Lung (tissue), 12 donors: ENCODE results near the gene TAX1BP3. TPM values are rescaled to one million over a fixed set of nuclear protein-coding genes. Genes with fewer than 3 reads are reported as not detected.

Experiments
- ATAC-seq: fragments of 200-7000 bp; cut with Tn5 transposase; one replicate; pipeline ENCODE4 v1.9.1; 2020; ENCODE audit warnings: moderate number of reproducible peaks; ENCODE audit not compliant: insufficient read depth, low FRiP score
- DNase-seq, 3 donors: peaks; one replicate each; pipeline ENCODE4 v3.0.0-alpha.2; 2013 to 2017
- H3K27ac ChIP-seq, 2 donors: one replicate each; pipeline ENCODE4 v1.5.1; 2013; ENCODE audit warnings: mild to moderate bottlenecking in 2 of 2, moderate library complexity in 2 of 2, control low read depth in 1 of 2, inconsistent platforms in 1 of 2, low read depth in 1 of 2, low read length in 1 of 2
- H3K27me3 ChIP-seq, 3 donors: one replicate each; pipeline ENCODE4 v1.5.1; 2013; ENCODE audit warnings: low read length in 2 of 3; ENCODE audit not compliant: control insufficient read depth in 3 of 3, insufficient read depth in 3 of 3
- H3K36me3 ChIP-seq, 4 donors: one replicate each; pipeline ENCODE4 v1.5.1; 2013; ENCODE audit warnings: low read length in 4 of 4, mild to moderate bottlenecking in 1 of 4, moderate library complexity in 1 of 4; ENCODE audit not compliant: control insufficient read depth in 4 of 4, insufficient read depth in 4 of 4
- H3K4me1 ChIP-seq, 5 donors: one replicate each; pipeline ENCODE4 v1.5.1; 2013; ENCODE audit warnings: low read length in 5 of 5, mild to moderate bottlenecking in 2 of 5, moderate library complexity in 1 of 5; ENCODE audit not compliant: control insufficient read depth in 5 of 5, insufficient read depth in 5 of 5
- H3K4me3 ChIP-seq: one replicate; pipeline ENCODE4 v1.5.1; 2013; ENCODE audit warnings: mild to moderate bottlenecking, control low read depth, moderate library complexity
- H3K9ac ChIP-seq, 2 donors: one replicate each; pipeline ENCODE4 v1.5.1; 2013; ENCODE audit warnings: low read length in 2 of 2, control low read depth in 1 of 2; ENCODE audit not compliant: insufficient read depth in 1 of 2
- H3K9me3 ChIP-seq, 4 donors: one replicate each; pipeline ENCODE4 v1.5.1; 2013; ENCODE audit warnings: low read length in 3 of 4, mild to moderate bottlenecking in 1 of 4, moderate library complexity in 1 of 4; ENCODE audit not compliant: control insufficient read depth in 4 of 4, insufficient read depth in 3 of 4
- CTCF ChIP-seq: IDR thresholded peaks from 2 replicates; pipeline ENCODE4 v1.5.1; 2012; ENCODE audit warnings: mild to moderate bottlenecking; ENCODE audit errors: control extremely low read depth, extremely low read depth
- WGBS, 2 donors: extraction: QIAGEN DNeasy Blood & Tissue Kit; methylation state at CpG; one replicate each; pipeline ENCODE4 v1.1.7; 2013; 5-methylcytosine and 5-hydroxymethylcytosine counted together
- polyA plus RNA-seq, 2 donors: library from polyadenylated mRNA; stranded (reverse); fragments of 200-250 nt; gene quantifications; one replicate each; pipeline ENCODE4 v1.2.1, GENCODE V29; 2013
- total RNA-seq, 2 donors: library from RNA; depleted of rRNA in 1 of 2; stranded (reverse); fragments of >200 nt in 1 of 2; gene quantifications; one replicate each; pipeline ENCODE4 v1.2.1, GENCODE V29; 2014 to 2021
- donor health status: control.
- donor health status: control.
- donor health status: Bipolar disorder and iron deficiency.
- donor health status: healthy.
- donor health status: DM: yes; HTN: yes; CAD: no.

Gene TAX1BP3
- total and polyA plus RNA-seq, 4 donors, result 69.7 to 146 (median 97.0) TPM

GRCh38 chr17:3693141-3693540 is 24.8 kb upstream of the TAX1BP3 start:
- H3K4me1 ChIP-seq, result peaks cover 0 to 7% (median 0%) of the 10 kb centered on the region in 5 donors
- peaks cover 3 to 57% (median 32%) of the 10 kb centered on the region in 3 donors for H3K27me3 ChIP-seq
- DNase-seq, result no peak
- no peak overlapping the region for H3K4me3 ChIP-seq
- ATAC-seq, result no peak
- 54 to 75% methylated on average over 4 of the region's 4 CpGs for WGBS, 2 donors
- no peak overlapping the region for H3K9ac ChIP-seq
- no peak overlapping the region for H3K27ac ChIP-seq
- no peak for TF ChIP-seq CTCF
- H3K36me3 ChIP-seq, result no peaks in the 10 kb centered on the region
- H3K9me3 ChIP-seq, result peaks cover 0 to 4% (median 1%) of the 10 kb centered on the region in 4 donors

GRCh38 chr17:3692346-3692745 is 24.0 kb upstream of the TAX1BP3 start:
- Histone ChIP-seq H3K27ac (no peak overlapping the region), H3K9ac (no peak overlapping the region), H3K36me3 (no peaks in the 10 kb centered on the region), H3K27me3 (peaks cover 3 to 49% (median 27%) of the 10 kb centered on the region in 3 donors), H3K9me3 (no peaks in the 10 kb centered on the region), H3K4me3 (no peak overlapping the region), H3K4me1 (peaks cover 0 to 7% (median 0%) of the 10 kb centered on the region in 5 donors)
- DNase-seq, result no peak
- no peak for TF ChIP-seq CTCF
- 86 to 90% methylated on average over 9 of the region's 9 CpGs for WGBS, 2 donors
- ATAC-seq, result no peak

- no peak overlapping the region for H3K9ac ChIP-seq
- H3K27ac ChIP-seq, result no peak overlapping the region
- no peaks in the 10 kb centered on the region for H3K36me3 ChIP-seq
- ATAC-seq, result no peak
- DNase-seq, result no peak
- no peaks in the 10 kb centered on the region for H3K9me3 ChIP-seq
- TF ChIP-seq CTCF, result no peak
- peaks cover 0 to 7% (median 0%) of the 10 kb centered on the region in 5 donors for H3K4me1 ChIP-seq
- 81 to 90% methylated on average over 16 of the region's 16 CpGs for WGBS, 2 donors
- peaks cover 3 to 43% (median 24%) of the 10 kb centered on the region in 3 donors for H3K27me3 ChIP-seq
- H3K4me3 ChIP-seq, result no peak overlapping the region
Measured at GRCh38 chr17:3691617-3692067, 23.3 kb upstream of the TAX1BP3 start.

GRCh38 chr17:3690094-3690715 is 21.8 kb upstream of the TAX1BP3 start:
- H3K27me3 ChIP-seq, result peaks cover 3 to 30% (median 14%) of the 10 kb centered on the region in 3 donors
- no peak for DNase-seq
- ATAC-seq, result no peak

More at GRCh38 chr17:3690094-3690715, 21.8 kb upstream of the TAX1BP3 start:
- Histone ChIP-seq H3K27ac (no peak overlapping the region), H3K4me3 (no peak overlapping the region), H3K9ac (no peak overlapping the region), H3K4me1 (peaks cover 0 to under 1% (median 0%) of the 10 kb centered on the region in 5 donors), H3K9me3 (no peaks in the 10 kb centered on the region), H3K36me3 (no peaks in the 10 kb centered on the region)
- WGBS, 2 donors, result 79 to 89% methylated on average over 22 of the region's 22 CpGs
- TF ChIP-seq CTCF, result no peak
